Stimulated activated CD8-positive, alpha-beta memory T cell treated with anti-CD3 and anti-CD28 coated beads, Interleukin-4, amount 100 ng/mL, for 4 hours (primary cell): ENCODE measurements around the gene CASK.

Experiments used
- DNase-seq, 2 donors: peaks; one replicate each; pipeline ENCODE4 v3.0.0-alpha.2; 2020; ENCODE audit warnings: low read depth in 2 of 2, low spot score in 1 of 2

CASK gene

GRCh38 chrX:41475591-41476241 lies 447.6 kb downstream of the CASK start:
- DNase-seq = no peak

- DNase-seq = no peak
Measured at GRCh38 chrX:41475191-41475590, 448.2 kb downstream of the CASK start.

- DNase-seq = no peak
Measured at GRCh38 chrX:41474726-41475100, 448.6 kb downstream of the CASK start.

- no peak for DNase-seq
Measured at GRCh38 chrX:41473936-41474725, 449.2 kb downstream of the CASK start.

GRCh38 chrX:41472231-41472815 lies 451.0 kb downstream of the CASK start:
- no peak for DNase-seq

- no peak for DNase-seq
Measured at GRCh38 chrX:41471786-41472185, 451.6 kb downstream of the CASK start.

GRCh38 chrX:41470706-41471105 lies 452.6 kb downstream of the CASK start:
- no peak for DNase-seq

- no peak for DNase-seq
Measured at GRCh38 chrX:41468647-41469323, 454.6 kb downstream of the CASK start.
